ENCODE data around the gene DEUP1.

DEUP1 gene

GRCh38 chr11:93359396-93359795 lies 28.9 kb downstream of the DEUP1 start:
- Histone ChIP-seq H3K9me3 (peaks cover 10% of the 10 kb centered on the region; the same call in 1 of the 2 replicates), H3K4me2 (no peak overlapping the region), H3K4me1 (no peaks in the 10 kb centered on the region), H4K20me1 (no peaks in the 10 kb centered on the region), H3K9ac (no peak overlapping the region), H3K4me3 (no peak overlapping the region), H3K27me3 (no peaks in the 10 kb centered on the region), H3K36me3 (no peaks in the 10 kb centered on the region), H3K27ac (no peak overlapping the region)
- no peak for TF ChIP-seq Cebpa-rat (IDR thresholded peaks at IDR 0.05)

GRCh38 chr11:93361435-93361834 lies 30.9 kb downstream of the DEUP1 start:
- H3K4me1 ChIP-seq, result no peaks in the 10 kb centered on the region
- H3K9ac ChIP-seq, result no peak overlapping the region
- TF ChIP-seq Cebpa-rat (IDR thresholded peaks at IDR 0.05), result no peak

GRCh38 chr11:93368022-93368421 lies 37.5 kb downstream of the DEUP1 start:
- H4K20me1 ChIP-seq, result no peaks in the 10 kb centered on the region
- H3K9ac ChIP-seq, result no peak overlapping the region
- no peaks in the 10 kb centered on the region for H3K9me3 ChIP-seq
- no peak overlapping the region for H3K4me2 ChIP-seq
- no peak overlapping the region for H3K4me3 ChIP-seq
- no peaks in the 10 kb centered on the region for H3K27me3 ChIP-seq
- no peak for TF ChIP-seq Cebpa-rat (IDR thresholded peaks at IDR 0.05)
- no peaks in the 10 kb centered on the region for H3K36me3 ChIP-seq
- H3K4me1 ChIP-seq, result no peaks in the 10 kb centered on the region
- H3K27ac ChIP-seq, result no peak overlapping the region

More at GRCh38 chr11:93361435-93361834, 30.9 kb downstream of the DEUP1 start:
- Histone ChIP-seq H3K27me3 (no peaks in the 10 kb centered on the region), H3K4me3 (no peak overlapping the region), H4K20me1 (no peaks in the 10 kb centered on the region), H3K4me2 (no peak overlapping the region), H3K9me3 (peaks cover 8% of the 10 kb centered on the region; the same call in 1 of the 2 replicates), H3K27ac (no peak overlapping the region), H3K36me3 (no peaks in the 10 kb centered on the region)

- no peak overlapping the region for H3K27ac ChIP-seq
- H4K20me1 ChIP-seq, result no peaks in the 10 kb centered on the region
- no peak overlapping the region for H3K4me2 ChIP-seq
- no peaks in the 10 kb centered on the region for H3K9me3 ChIP-seq
- H3K36me3 ChIP-seq, result no peaks in the 10 kb centered on the region
- H3K4me3 ChIP-seq, result no peak overlapping the region
- H3K27me3 ChIP-seq, result no peaks in the 10 kb centered on the region
- TF ChIP-seq Cebpa-rat (IDR thresholded peaks at IDR 0.05), result no peak
- H3K9ac ChIP-seq, result no peak overlapping the region
- H3K4me1 ChIP-seq, result no peaks in the 10 kb centered on the region
These were observed 39.7 kb downstream of the DEUP1 start for GRCh38 chr11:93370260-93370659.

- Histone ChIP-seq H3K4me1 (no peaks in the 10 kb centered on the region), H3K4me3 (no peak overlapping the region), H3K27ac (no peak overlapping the region), H3K9me3 (no peaks in the 10 kb centered on the region), H3K9ac (no peak overlapping the region), H3K36me3 (no peaks in the 10 kb centered on the region), H3K27me3 (no peaks in the 10 kb centered on the region), H4K20me1 (no peaks in the 10 kb centered on the region), H3K4me2 (no peak overlapping the region)
- TF ChIP-seq Cebpa-rat (IDR thresholded peaks at IDR 0.05), result no peak
These were observed 59.2 kb downstream of the DEUP1 start for GRCh38 chr11:93389737-93390136.

- H3K36me3 ChIP-seq, result no peaks in the 10 kb centered on the region
- no peak overlapping the region for H3K4me2 ChIP-seq
- H3K9me3 ChIP-seq, result no peaks in the 10 kb centered on the region
- H3K27me3 ChIP-seq, result no peaks in the 10 kb centered on the region
- H3K9ac ChIP-seq, result no peak overlapping the region
- no peak for TF ChIP-seq Cebpa-rat (IDR thresholded peaks at IDR 0.05)
- H4K20me1 ChIP-seq, result no peaks in the 10 kb centered on the region
- no peaks in the 10 kb centered on the region for H3K4me1 ChIP-seq
- H3K4me3 ChIP-seq, result no peak overlapping the region
- H3K27ac ChIP-seq, result no peak overlapping the region
These were observed 62.3 kb downstream of the DEUP1 start for GRCh38 chr11:93392867-93393266.

- no peak overlapping the region for H3K4me2 ChIP-seq
- H3K27me3 ChIP-seq, result no peaks in the 10 kb centered on the region
- no peak overlapping the region for H3K27ac ChIP-seq
- no peak for TF ChIP-seq Cebpa-rat (IDR thresholded peaks at IDR 0.05)
- no peaks in the 10 kb centered on the region for H4K20me1 ChIP-seq
- H3K36me3 ChIP-seq, result no peaks in the 10 kb centered on the region
- no peaks in the 10 kb centered on the region for H3K9me3 ChIP-seq
- H3K4me3 ChIP-seq, result no peak overlapping the region
- no peaks in the 10 kb centered on the region for H3K4me1 ChIP-seq
- H3K9ac ChIP-seq, result no peak overlapping the region
These were observed 62.8 kb downstream of the DEUP1 start for GRCh38 chr11:93393386-93393785.

GRCh38 chr11:93394488-93394887 lies 63.9 kb downstream of the DEUP1 start:
- Histone ChIP-seq H4K20me1 (no peaks in the 10 kb centered on the region), H3K27me3 (no peaks in the 10 kb centered on the region), H3K9me3 (no peaks in the 10 kb centered on the region), H3K4me3 (no peak overlapping the region), H3K4me2 (no peak overlapping the region), H3K27ac (no peak overlapping the region), H3K4me1 (no peaks in the 10 kb centered on the region), H3K36me3 (no peaks in the 10 kb centered on the region), H3K9ac (no peak overlapping the region)
- TF ChIP-seq Cebpa-rat (IDR thresholded peaks at IDR 0.05), result no peak

- Histone ChIP-seq H4K20me1 (no peaks in the 10 kb centered on the region), H3K4me2 (no peak overlapping the region), H3K9me3 (no peaks in the 10 kb centered on the region), H3K36me3 (no peaks in the 10 kb centered on the region), H3K27me3 (no peaks in the 10 kb centered on the region), H3K27ac (no peak overlapping the region), H3K4me3 (no peak overlapping the region), H3K9ac (no peak overlapping the region), H3K4me1 (no peaks in the 10 kb centered on the region)
- no peak for TF ChIP-seq Cebpa-rat (IDR thresholded peaks at IDR 0.05)
These were observed 65.8 kb downstream of the DEUP1 start for GRCh38 chr11:93396316-93396715.

GRCh38 chr11:93403930-93404329 lies 73.4 kb downstream of the DEUP1 start:
- Histone ChIP-seq H3K4me2 (no peak overlapping the region), H3K4me3 (no peak overlapping the region), H3K27me3 (no peaks in the 10 kb centered on the region), H3K4me1 (no peaks in the 10 kb centered on the region), H4K20me1 (no peaks in the 10 kb centered on the region), H3K9ac (no peak overlapping the region), H3K36me3 (no peaks in the 10 kb centered on the region), H3K9me3 (no peaks in the 10 kb centered on the region), H3K27ac (no peak overlapping the region)
- TF ChIP-seq Cebpa-rat (IDR thresholded peaks at IDR 0.05), result no peak

- TF ChIP-seq Cebpa-rat (IDR thresholded peaks at IDR 0.05), result peak; percentile 65; the same call in 1 of the 2 replicates
- Histone ChIP-seq H3K9me3 (no peaks in the 10 kb centered on the region), H3K27ac (no peak overlapping the region), H3K9ac (no peak overlapping the region), H4K20me1 (no peaks in the 10 kb centered on the region), H3K4me3 (no peak overlapping the region), H3K27me3 (no peaks in the 10 kb centered on the region), H3K4me2 (no peak overlapping the region), H3K4me1 (no peaks in the 10 kb centered on the region), H3K36me3 (no peaks in the 10 kb centered on the region)
These were observed 77.3 kb downstream of the DEUP1 start for GRCh38 chr11:93407777-93408401.
